ENCODE measurements around the gene RAET1G. TPM values are rescaled to one million over a fixed set of nuclear protein-coding genes. Genes with fewer than 3 reads are reported as not detected.
A peak's percentile ranks its signal among the peaks of the same experiment; 100 is the strongest.
"Not testable (repeated sequence)": the region's sequence is repeated elsewhere in the genome, so short reads cannot be mapped to it uniquely, and the experiment has no call there.

Gene RAET1G
- total RNA-seq, 1 experiment from 2014 or later, result 1.2 TPM

DNA sequence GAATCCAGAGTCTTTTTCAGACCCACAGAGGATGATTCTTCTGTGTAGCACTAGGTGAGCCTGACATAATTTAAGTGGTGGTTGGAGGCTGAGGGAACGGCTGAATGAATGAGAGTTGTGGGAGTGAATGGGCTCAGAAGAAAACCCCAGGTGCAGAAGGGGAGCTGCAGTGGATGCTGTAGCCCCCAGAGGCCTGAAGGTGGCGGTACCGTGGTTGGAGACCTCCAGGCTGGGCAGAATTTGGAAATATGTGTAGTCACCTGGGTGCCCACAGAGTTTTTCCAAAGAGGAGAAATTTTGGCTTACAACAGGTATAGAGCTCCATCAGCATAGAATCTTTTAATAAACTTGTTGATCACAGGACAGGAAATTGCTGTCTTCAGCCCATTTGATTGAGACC is 6.5 kb upstream of the RAET1G start:
- no TSS peak for BruUV-seq (replicated peaks)
- CTCF ChIA-PET, result no interaction called here
- TF ChIP-seq SIN3A (IDR thresholded peaks at IDR 0.05; ENCODE audit: borderline replicate concordance, insufficient read depth, low read depth, low read length), result no peak
- TF ChIP-seq, protein P1, sequence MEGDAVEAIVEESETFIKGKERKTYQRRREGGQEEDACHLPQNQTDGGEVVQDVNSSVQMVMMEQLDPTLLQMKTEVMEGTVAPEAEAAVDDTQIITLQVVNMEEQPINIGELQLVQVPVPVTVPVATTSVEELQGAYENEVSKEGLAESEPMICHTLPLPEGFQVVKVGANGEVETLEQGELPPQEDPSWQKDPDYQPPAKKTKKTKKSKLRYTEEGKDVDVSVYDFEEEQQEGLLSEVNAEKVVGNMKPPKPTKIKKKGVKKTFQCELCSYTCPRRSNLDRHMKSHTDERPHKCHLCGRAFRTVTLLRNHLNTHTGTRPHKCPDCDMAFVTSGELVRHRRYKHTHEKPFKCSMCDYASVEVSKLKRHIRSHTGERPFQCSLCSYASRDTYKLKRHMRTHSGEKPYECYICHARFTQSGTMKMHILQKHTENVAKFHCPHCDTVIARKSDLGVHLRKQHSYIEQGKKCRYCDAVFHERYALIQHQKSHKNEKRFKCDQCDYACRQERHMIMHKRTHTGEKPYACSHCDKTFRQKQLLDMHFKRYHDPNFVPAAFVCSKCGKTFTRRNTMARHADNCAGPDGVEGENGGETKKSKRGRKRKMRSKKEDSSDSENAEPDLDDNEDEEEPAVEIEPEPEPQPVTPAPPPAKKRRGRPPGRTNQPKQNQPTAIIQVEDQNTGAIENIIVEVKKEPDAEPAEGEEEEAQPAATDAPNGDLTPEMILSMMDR (IDR thresholded peaks at IDR 0.05), result peak; percentile 61
- Histone ChIP-seq H3K4me1 (ENCODE audit: control insufficient read depth, insufficient read depth, low read length) (peaks cover 3% of the 10 kb centered on the region; the same call in 1 of the 2 replicates), H3K27me3 (ENCODE audit: control insufficient read depth, insufficient read depth, low read length) (peaks cover 9% of the 10 kb centered on the region; the same call in 1 of the 2 replicates), H3K4me3 (ENCODE audit: low read depth in 2 of 2, low read length in 2 of 2) (no peak overlapping the region), H3K9me3 (ENCODE audit: control insufficient read depth, insufficient read depth, low read depth, low read length) (no peaks in the 10 kb centered on the region), H3K36me3 (ENCODE audit: control insufficient read depth, insufficient read depth, low read length) (no peaks in the 10 kb centered on the region), H3K27ac (ENCODE audit: low read length) (no peak overlapping the region)
- DNase-seq (ENCODE audit: low read depth, low spot score) (no peak), ATAC-seq (no peak)
- POLR2A ChIA-PET, result no interaction called here
- in situ Hi-C loops (cut with HindIII; ENCODE audit: low pct_unique_long_range_greater_than_20kb, low sequenced_read_pairs) (no loop called here), intact Hi-C loops (cut with micrococcal nuclease; ENCODE audit: unreplicated experiment) (loop anchor here (10.0 kb wide), 1 partner anchor 65 kb away; the partner anchor contains the start of gene LRP11)

DNA sequence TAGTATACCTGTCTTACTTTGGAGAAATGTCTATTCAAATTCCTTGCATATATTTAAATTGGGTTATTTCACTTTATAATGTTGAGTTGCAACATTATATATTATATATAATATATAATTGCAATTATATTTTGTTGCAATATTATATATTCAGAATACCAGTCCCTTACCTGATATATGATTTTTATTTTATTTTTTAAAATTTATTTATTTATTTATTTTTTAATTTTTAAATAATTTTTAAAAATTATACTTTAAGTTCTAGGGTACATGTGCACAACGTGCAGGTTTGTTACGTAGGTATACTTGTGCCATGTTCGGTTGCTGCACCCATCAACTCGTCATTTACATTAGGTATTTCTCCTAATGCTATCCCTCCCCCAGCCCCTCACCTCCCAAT is 4.1 kb upstream of the RAET1G start:
- DNase-seq (ENCODE audit: low read depth, low spot score); H3K4me3 ChIP-seq (ENCODE audit: low read depth in 2 of 2, low read length in 2 of 2); H3K27ac ChIP-seq (ENCODE audit: low read length); in situ Hi-C loops (cut with HindIII; ENCODE audit: low pct_unique_long_range_greater_than_20kb, low sequenced_read_pairs); H3K4me1 ChIP-seq (ENCODE audit: control insufficient read depth, insufficient read depth, low read length); H3K36me3 ChIP-seq (ENCODE audit: control insufficient read depth, insufficient read depth, low read length); H3K27me3 ChIP-seq (ENCODE audit: control insufficient read depth, insufficient read depth, low read length); BruUV-seq (replicated peaks); CTCF ChIA-PET; ATAC-seq; POLR2A ChIA-PET; H3K9me3 ChIP-seq (ENCODE audit: control insufficient read depth, insufficient read depth, low read depth, low read length): not testable (repeated sequence)
- intact Hi-C loops (cut with micrococcal nuclease; ENCODE audit: unreplicated experiment), result loop anchor here (2.0 to 10.0 kb wide), 3 partner anchors 62 to 204 kb away; partner anchors contain the start of gene LRP11

DNA sequence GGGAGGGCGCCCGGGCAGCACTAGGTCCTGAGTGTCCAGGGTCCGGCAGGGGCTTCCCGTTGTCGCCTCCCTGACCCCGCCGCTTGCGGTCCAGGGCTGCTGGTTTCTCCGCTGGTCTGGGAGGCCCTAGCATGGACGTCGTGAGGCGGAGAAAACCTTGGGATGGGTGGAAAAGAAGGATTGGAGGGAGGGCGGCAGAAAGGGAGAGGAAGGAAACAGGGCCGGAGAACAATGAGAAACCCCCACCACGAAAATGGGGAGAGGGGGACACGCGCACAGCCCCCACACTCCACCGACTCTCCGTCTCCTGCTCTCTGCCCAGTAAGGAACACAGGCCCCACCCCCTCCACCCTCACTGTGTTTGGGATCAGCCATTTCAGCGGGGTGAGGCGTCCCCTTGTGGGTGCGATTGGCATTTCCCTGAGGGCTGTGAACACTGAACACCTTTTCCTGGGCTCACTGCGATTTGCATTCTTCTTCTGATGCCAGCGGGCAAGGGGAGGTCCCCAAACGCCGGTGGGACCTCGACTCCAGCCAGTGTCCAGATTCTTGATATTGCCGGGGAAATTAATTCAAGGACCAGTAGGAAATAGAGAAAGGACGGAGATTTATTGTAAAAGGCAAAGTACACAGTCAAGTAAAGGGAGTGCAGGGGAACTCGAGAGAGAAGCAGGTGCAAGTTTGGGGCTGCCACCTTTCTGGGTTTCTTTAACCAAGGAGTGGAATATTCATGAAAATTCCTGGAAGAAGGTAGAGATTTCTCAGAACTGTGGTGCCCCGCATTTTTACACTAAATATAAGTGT is 3.3 kb upstream of the RAET1G start:
- intact Hi-C loops (cut with micrococcal nuclease; ENCODE audit: unreplicated experiment) (loop anchor here (2.0 to 10.0 kb wide), 3 partner anchors 61 to 203 kb away; partner anchors contain the start of gene LRP11), in situ Hi-C loops (cut with HindIII; ENCODE audit: low pct_unique_long_range_greater_than_20kb, low sequenced_read_pairs) (no loop called here)
- no peaks in the 10 kb centered on the region for H3K9me3 ChIP-seq (ENCODE audit: control insufficient read depth, insufficient read depth, low read depth, low read length)
- ChIA-PET POLR2A (no interaction called here), CTCF (no interaction called here)
- peak overlapping the region; percentile 70 for H3K27ac ChIP-seq (ENCODE audit: low read length)
- peaks cover 6% of the 10 kb centered on the region; the same call in 1 of the 2 replicates for H3K27me3 ChIP-seq (ENCODE audit: control insufficient read depth, insufficient read depth, low read length)
- no TSS peak for BruUV-seq (replicated peaks)
- H3K36me3 ChIP-seq (ENCODE audit: control insufficient read depth, insufficient read depth, low read length), result no peaks in the 10 kb centered on the region
- TF ChIP-seq, protein P1 (IDR thresholded peaks at IDR 0.05), result peak; percentile 97
- TF ChIP-seq SIN3A (IDR thresholded peaks at IDR 0.05; ENCODE audit: borderline replicate concordance, insufficient read depth, low read depth, low read length), result no peak
- TF ChIP-seq, protein P2, sequence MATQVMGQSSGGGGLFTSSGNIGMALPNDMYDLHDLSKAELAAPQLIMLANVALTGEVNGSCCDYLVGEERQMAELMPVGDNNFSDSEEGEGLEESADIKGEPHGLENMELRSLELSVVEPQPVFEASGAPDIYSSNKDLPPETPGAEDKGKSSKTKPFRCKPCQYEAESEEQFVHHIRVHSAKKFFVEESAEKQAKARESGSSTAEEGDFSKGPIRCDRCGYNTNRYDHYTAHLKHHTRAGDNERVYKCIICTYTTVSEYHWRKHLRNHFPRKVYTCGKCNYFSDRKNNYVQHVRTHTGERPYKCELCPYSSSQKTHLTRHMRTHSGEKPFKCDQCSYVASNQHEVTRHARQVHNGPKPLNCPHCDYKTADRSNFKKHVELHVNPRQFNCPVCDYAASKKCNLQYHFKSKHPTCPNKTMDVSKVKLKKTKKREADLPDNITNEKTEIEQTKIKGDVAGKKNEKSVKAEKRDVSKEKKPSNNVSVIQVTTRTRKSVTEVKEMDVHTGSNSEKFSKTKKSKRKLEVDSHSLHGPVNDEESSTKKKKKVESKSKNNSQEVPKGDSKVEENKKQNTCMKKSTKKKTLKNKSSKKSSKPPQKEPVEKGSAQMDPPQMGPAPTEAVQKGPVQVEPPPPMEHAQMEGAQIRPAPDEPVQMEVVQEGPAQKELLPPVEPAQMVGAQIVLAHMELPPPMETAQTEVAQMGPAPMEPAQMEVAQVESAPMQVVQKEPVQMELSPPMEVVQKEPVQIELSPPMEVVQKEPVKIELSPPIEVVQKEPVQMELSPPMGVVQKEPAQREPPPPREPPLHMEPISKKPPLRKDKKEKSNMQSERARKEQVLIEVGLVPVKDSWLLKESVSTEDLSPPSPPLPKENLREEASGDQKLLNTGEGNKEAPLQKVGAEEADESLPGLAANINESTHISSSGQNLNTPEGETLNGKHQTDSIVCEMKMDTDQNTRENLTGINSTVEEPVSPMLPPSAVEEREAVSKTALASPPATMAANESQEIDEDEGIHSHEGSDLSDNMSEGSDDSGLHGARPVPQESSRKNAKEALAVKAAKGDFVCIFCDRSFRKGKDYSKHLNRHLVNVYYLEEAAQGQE (IDR thresholded peaks at IDR 0.05; ENCODE audit: insufficient read depth in 1 of 2, low read depth in 2 of 2, low read length in 1 of 2), result no peak
- TF ChIP-seq POLR2AphosphoS5 (IDR thresholded peaks at IDR 0.05; ENCODE audit: low read depth, low read length), result 0 out of 2 replicates have a peak, but pooled peaks have one; percentile 14
- no peak for TF ChIP-seq TCF7L2 (IDR thresholded peaks at IDR 0.05; ENCODE audit: low read depth, low read length)
- H3K4me3 ChIP-seq (ENCODE audit: low read depth in 2 of 2, low read length in 2 of 2), result peak overlapping the region; percentile 48 to 67
- ATAC-seq, result peak; percentile 91
- 0 out of 2 replicates have a peak, but pooled peaks cover 3% of the 10 kb centered on the region for H3K4me1 ChIP-seq (ENCODE audit: control insufficient read depth, insufficient read depth, low read length)
- DNase-seq (ENCODE audit: low read depth, low spot score), result peak; percentile 56

Data from Panc1 (cell line).